ENCODE data around the gene BBS9. TPM values are rescaled to one million over a fixed set of nuclear protein-coding genes. Genes with fewer than 3 reads are reported as not detected.

Gene BBS9
- total RNA-seq, 3 donors from 2014 or later = 8.2 to 23.5 (median 15.8) TPM

DNA sequence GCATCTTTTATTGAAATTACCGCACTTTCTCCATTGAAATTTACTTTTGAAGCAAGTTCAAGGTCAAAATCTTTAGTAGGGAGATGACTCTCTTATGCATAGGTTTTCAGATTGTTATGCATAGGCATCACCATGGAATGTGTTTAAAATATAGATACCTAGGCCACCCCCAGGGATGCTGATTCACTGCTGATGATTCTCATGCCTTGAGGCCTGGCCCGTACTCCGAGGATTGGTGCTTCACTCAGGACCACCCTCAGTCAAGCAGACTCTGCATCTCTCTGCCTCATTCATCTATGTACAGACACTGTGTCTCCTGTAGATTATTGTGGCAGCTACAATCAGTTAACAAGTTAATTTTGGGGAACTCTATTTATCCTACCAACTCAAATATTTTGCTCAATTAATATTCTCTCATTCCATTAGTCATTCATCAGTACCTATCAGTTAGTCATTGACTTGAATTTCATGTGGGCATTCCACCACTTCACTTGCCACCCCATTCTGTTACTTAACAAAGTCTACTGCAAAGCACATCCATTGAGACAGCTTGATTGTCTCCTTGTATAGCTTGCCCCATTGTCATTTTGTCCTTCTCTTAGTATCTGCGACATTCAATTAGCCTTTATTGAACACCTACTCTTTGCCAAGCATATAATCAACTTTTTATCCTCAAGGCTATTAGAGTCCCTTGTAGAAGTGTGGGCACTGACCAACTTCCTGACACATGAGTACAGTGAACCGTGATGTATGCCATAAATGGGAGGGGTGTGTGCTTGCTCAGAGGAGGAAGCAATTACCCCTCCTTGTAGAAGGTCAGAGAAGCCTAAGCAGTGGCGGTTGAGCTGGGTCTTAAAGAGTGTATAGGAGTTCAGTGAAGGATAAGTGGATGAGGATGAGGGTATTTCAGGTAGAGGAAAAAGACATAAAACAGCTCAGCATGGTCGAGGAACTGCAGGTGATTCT, 520.4 kb downstream of the BBS9 start:
- Histone ChIP-seq H3K9me3 (no peaks in the 10 kb centered on the region), H3K36me3 (ENCODE audit: low read depth) (no peaks in the 10 kb centered on the region), H3K4me3 (no peak overlapping the region), H3K4me1 (ENCODE audit: low read depth) (no peaks in the 10 kb centered on the region)
- intact Hi-C loops (cut with DNase I, micrococcal nuclease) = no loop called here
- TF ChIP-seq, protein P1, sequence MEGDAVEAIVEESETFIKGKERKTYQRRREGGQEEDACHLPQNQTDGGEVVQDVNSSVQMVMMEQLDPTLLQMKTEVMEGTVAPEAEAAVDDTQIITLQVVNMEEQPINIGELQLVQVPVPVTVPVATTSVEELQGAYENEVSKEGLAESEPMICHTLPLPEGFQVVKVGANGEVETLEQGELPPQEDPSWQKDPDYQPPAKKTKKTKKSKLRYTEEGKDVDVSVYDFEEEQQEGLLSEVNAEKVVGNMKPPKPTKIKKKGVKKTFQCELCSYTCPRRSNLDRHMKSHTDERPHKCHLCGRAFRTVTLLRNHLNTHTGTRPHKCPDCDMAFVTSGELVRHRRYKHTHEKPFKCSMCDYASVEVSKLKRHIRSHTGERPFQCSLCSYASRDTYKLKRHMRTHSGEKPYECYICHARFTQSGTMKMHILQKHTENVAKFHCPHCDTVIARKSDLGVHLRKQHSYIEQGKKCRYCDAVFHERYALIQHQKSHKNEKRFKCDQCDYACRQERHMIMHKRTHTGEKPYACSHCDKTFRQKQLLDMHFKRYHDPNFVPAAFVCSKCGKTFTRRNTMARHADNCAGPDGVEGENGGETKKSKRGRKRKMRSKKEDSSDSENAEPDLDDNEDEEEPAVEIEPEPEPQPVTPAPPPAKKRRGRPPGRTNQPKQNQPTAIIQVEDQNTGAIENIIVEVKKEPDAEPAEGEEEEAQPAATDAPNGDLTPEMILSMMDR (IDR thresholded peaks at IDR 0.05) = no peak
- DNase-seq (peak in 1 of 3 donors; percentile 65), ATAC-seq (peak; percentile 99)

DNA sequence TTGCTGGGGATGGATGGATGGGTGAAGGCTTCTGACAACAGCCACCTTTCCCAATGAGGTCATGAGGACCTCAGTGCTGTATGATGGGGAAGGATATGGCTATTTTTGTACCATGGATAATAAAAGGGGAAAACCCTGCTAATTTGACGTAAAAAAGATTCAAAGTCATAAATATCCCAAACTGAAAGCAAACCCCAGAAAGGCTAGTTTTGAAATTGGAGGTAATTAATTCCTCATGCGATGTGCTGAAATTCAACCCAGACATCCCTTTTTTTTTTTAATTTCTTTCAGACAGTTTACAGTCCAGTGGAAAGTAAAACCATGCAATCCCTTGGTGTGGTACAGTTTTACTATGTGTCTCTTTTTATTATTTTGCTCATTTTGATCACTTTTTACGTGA, 521.5 kb downstream of the BBS9 start:
- Histone ChIP-seq H3K9me3 (no peaks in the 10 kb centered on the region), H3K4me1 (ENCODE audit: low read depth) (no peaks in the 10 kb centered on the region), H3K36me3 (ENCODE audit: low read depth) (no peaks in the 10 kb centered on the region), H3K4me3 (no peak overlapping the region)
- no peak for ATAC-seq
- no peak for DNase-seq
- intact Hi-C loops (cut with DNase I, micrococcal nuclease) = no loop called here
- TF ChIP-seq, protein P1 (IDR thresholded peaks at IDR 0.05) = no peak

DNA sequence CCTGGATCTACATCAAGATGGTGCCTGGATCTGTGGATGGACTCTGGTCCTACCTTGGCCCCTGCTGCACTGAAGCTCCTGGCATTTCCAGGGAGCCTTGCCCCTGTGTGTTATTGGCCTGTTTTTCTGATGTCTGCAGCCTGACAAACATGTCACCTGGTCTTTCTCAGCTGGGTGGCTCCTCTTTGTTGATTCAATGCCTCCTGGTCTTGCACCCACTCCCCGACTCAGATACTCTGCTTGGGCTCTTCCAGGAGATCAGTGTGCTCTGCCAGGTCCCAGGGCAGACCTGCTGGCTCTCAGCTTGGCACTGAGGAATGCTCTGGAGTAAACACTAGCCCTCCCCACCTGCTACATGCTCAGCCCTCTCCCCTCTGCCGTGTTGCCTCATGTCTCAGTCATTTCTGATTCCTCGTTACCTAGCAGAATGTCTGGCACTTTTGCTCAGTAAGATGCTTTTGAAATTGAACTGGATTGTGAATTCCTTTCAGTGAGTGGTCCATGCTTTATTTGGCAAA, 522.7 kb downstream of the BBS9 start:
- Histone ChIP-seq H3K9me3 (no peaks in the 10 kb centered on the region), H3K4me1 (ENCODE audit: low read depth) (no peaks in the 10 kb centered on the region), H3K36me3 (ENCODE audit: low read depth) (no peaks in the 10 kb centered on the region), H3K4me3 (no peak overlapping the region)
- TF ChIP-seq, protein P1 (IDR thresholded peaks at IDR 0.05) = no peak
- intact Hi-C loops (cut with DNase I, micrococcal nuclease) = no loop called here
- DNase-seq = no peak
- no peak for ATAC-seq

DNA sequence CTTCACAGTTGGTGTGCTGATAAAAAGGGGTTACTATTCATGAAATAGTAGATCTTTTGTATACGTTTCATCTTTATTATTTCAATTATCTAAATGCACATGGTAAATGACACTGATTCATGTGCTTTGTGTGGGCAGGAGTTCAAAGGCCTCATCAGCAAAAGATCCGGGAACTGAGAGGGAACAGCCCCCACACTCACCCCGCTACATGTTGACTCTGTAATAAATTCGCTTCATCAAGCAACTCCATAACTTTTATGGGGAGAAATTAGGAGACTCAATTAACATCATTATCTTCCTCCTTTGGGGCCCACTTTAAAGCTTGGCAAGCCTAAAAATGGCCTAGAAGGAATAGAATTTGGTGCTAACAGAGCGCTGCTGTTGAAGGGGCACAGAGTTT, 525.3 kb downstream of the BBS9 start:
- Histone ChIP-seq H3K9me3 (no peaks in the 10 kb centered on the region), H3K4me3 (no peak overlapping the region), H3K36me3 (ENCODE audit: low read depth) (no peaks in the 10 kb centered on the region), H3K4me1 (ENCODE audit: low read depth) (no peaks in the 10 kb centered on the region)
- TF ChIP-seq, protein P1 (IDR thresholded peaks at IDR 0.05) = no peak
- DNase-seq (no peak), ATAC-seq (no peak)
- intact Hi-C loops (cut with DNase I, micrococcal nuclease) = no loop called here

Other genes with a start within 250 kb of the BBS9 start
- gene KBTBD2, start 237.8 kb upstream of the BBS9 start, total RNA-seq = 10 to 100 TPM; 26.8 to 30.0 (median 26.9) TPM
- gene FKBP9, start 172.1 kb upstream of the BBS9 start, total RNA-seq = 10 to 100 TPM; 87.8 to 99.7 (median 98.8) TPM
- gene NT5C3A, start 66.8 kb upstream of the BBS9 start, total RNA-seq = 100 to 1,000 TPM in 1 of 3 donors, 10 to 100 TPM in 2; 62.1 to 107 (median 93.8) TPM
- 10 to 100 TPM; 10.8 to 12.2 (median 11.5) TPM for gene RP9, start 20.2 kb upstream of the BBS9 start, total RNA-seq